Muscle layer of colon (tissue), 2 donors: Measurements from ENCODE around the gene COL5A2.

Source experiments
- H3K27ac ChIP-seq: one replicate; pipeline ENCODE4 v1.7.0; 2013; ENCODE audit warnings: low read depth, mild to moderate bottlenecking, low read length, moderate library complexity
- H3K27me3 ChIP-seq, 2 donors: one replicate each; pipeline ENCODE4 v1.7.0; 2013; ENCODE audit warnings: low read length in 2 of 2, mild to moderate bottlenecking in 2 of 2; ENCODE audit not compliant: insufficient read depth in 2 of 2, control insufficient read depth in 1 of 2
- H3K36me3 ChIP-seq: one replicate; pipeline ENCODE4 v1.7.0; 2013; ENCODE audit warnings: mild to moderate bottlenecking, low read length; ENCODE audit not compliant: insufficient read depth
- H3K4me1 ChIP-seq: one replicate; pipeline ENCODE4 v1.7.0; 2013; ENCODE audit warnings: mild to moderate bottlenecking, low read length; ENCODE audit not compliant: insufficient read depth
- H3K4me3 ChIP-seq, 2 donors: one replicate each; pipeline ENCODE4 v1.7.0; 2013; ENCODE audit warnings: low read length in 2 of 2, low read depth in 1 of 2, mild to moderate bottlenecking in 1 of 2, moderate library complexity in 1 of 2
- H3K9ac ChIP-seq: one replicate; pipeline ENCODE4 v1.7.0; 2013; ENCODE audit warnings: low read length
- H3K9me3 ChIP-seq: one replicate; pipeline ENCODE4 v1.7.0; 2013; ENCODE audit warnings: mild to moderate bottlenecking, low read length
- donor health status: abdominal sarcoma.
- donor health status: Adenocarcinoma of cecum.

Gene COL5A2

DNA sequence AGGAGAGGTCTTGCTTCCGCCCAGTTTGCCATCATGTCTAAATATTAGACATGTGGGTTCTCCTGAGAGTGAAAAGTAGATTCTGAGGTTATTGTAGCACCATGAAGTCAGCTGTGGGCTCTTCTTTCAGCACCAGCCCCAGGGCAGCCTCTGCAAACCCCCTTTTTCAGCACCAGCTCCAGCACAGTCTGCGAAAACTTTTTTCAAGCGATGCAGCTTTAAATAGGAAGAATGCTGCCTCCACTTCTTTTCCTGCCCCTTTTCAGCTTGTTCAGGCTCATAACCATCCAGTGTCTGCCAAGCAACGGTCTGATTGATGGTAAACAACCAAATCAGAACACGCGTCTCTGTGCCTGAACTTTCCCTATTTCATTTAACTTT is at the start of gene COL5A2:
COL5A2 (minus strand) TSS at position 192 of the 381 bp plus-strand sequence; CDS start at position 35, 157 bp downstream.
- H3K36me3 ChIP-seq: no peaks in the 10 kb centered on the region
- peak within 1 kb of the TSS; percentile 66 for H3K9ac ChIP-seq

DNA sequence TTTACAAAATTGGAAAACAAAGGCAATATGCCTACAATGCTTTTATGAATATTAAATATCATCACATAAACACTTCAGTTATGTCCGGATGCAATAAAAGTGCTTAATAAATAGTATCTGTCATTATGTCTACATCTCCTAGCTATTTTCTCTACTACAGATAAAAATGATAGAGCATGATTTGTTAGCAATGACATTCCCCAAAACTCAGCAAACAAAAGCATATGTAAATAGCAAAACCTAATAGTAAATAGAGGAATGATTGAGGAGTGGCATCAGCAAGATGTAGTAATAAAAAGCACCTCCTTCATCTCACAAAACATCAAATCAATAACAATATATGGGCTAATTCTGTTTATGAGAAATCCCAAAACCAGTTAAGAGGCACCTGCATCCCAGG is 46.5 kb upstream of the COL5A2 start:
- H3K9ac ChIP-seq: no peak overlapping the region
- peaks cover 12% of the 10 kb centered on the region for H3K4me1 ChIP-seq
- no peaks in the 10 kb centered on the region for H3K36me3 ChIP-seq
- H3K4me3 ChIP-seq: no peak overlapping the region
- H3K9me3 ChIP-seq: no peaks in the 10 kb centered on the region
- H3K27me3 ChIP-seq: no peaks in the 10 kb centered on the region
- no peak overlapping the region for H3K27ac ChIP-seq

More for the DNA sequence above, at the start of gene COL5A2:
- H3K4me1 ChIP-seq: peaks cover 12% of the 10 kb centered on the region
- H3K27ac ChIP-seq: peak within 1 kb of the TSS; percentile 91
- H3K4me3 ChIP-seq: peak within 1 kb of the TSS; percentile 78 to 79
- no peaks in the 10 kb centered on the region for H3K27me3 ChIP-seq
- H3K9me3 ChIP-seq: no peaks in the 10 kb centered on the region

DNA sequence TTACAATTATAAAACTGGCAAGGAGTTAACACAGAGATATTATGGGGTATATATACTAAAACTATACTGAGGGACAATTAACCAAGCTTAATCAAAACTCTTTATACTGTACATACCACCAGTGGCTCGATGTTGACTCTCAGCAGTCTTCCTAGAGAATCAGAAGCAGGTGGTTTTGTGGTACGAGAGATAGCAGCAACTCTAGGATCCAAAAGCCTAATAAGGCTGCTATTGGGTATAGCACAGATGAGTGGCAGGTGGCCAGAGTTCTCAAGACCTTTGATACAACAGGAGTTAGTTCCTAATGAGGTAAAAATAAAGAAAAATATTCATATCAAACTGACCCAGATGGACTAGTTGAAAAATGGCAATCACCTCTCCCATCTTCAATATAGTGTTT is 45.5 kb upstream of the COL5A2 start:
- no peaks in the 10 kb centered on the region for H3K9me3 ChIP-seq
- H3K9ac ChIP-seq: no peak overlapping the region
- no peak overlapping the region for H3K27ac ChIP-seq

DNA sequence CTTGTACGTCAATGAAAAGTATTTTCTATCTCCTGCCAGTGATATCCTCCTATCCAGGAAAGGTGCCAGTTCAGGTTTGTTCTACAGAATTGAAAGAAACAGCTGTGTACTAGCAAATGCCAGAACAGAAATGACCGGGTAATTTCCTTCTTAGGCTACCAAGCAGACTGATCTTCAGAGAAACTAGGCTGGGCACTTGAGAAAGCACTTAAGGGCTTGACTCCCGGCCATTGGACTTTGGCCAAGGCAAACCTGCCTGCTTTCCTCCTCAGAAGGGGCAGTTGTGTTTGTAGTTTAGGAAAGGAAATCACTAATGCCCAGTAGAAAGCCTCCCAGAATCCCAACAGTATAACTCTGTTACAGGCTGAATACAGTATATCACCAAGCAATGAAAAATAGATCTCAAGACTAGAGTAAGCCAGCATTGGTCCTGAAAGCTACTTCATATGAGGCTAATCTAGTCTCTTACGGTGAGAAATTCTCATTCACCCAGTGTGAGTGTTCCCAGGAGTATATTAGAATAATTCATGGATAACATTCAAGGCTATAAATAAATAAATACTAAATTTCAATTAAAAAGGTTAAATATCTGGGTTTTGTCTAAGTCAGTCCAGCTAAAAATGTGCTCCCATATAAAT is 43.0 kb upstream of the COL5A2 start:
- Histone ChIP-seq H3K27me3 (no peaks in the 10 kb centered on the region), H3K9ac (no peak overlapping the region), H3K9me3 (no peaks in the 10 kb centered on the region)

More for the DNA sequence above, 45.5 kb upstream of the COL5A2 start:
- Histone ChIP-seq H3K36me3 (no peaks in the 10 kb centered on the region), H3K4me3 (no peak overlapping the region), H3K4me1 (peaks cover 12% of the 10 kb centered on the region), H3K27me3 (no peaks in the 10 kb centered on the region)

DNA sequence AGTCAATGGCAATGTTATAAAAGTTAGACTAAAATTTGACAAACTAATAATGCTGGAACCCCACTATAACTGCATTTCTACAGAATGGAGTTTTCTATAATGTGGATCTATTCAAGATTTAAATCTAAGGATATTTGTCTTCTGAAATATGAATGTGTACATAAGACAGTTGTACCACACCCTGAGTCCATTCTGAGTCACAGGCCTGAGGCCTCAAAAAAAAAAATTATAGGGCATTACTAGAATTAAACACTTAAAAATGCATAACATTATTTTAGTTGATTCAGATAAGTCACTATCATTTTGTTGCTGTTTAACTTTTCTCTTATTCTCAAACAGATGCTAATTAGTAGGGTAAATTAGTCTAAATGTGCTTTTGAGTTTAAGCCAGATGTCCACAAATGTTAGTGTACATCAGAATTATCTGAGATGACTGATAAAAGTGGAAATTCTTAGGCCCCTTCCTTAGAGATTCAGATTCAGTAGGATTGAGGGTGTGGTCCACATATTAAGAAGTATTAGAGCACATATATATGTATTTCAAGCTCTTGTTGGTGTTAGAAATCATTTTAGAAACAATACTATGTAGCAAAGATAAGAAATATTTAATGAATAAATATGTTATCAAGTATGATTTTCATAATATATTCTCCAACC is 42.4 kb upstream of the COL5A2 start:
- Histone ChIP-seq H3K27ac (no peak overlapping the region), H3K9ac (no peak overlapping the region), H3K4me3 (no peak overlapping the region), H3K9me3 (no peaks in the 10 kb centered on the region), H3K36me3 (no peaks in the 10 kb centered on the region), H3K4me1 (peaks cover 12% of the 10 kb centered on the region), H3K27me3 (no peaks in the 10 kb centered on the region)

More for the DNA sequence above, 43.0 kb upstream of the COL5A2 start:
- no peaks in the 10 kb centered on the region for H3K36me3 ChIP-seq
- peaks cover 12% of the 10 kb centered on the region for H3K4me1 ChIP-seq
- no peak overlapping the region for H3K4me3 ChIP-seq
- H3K27ac ChIP-seq: no peak overlapping the region

DNA sequence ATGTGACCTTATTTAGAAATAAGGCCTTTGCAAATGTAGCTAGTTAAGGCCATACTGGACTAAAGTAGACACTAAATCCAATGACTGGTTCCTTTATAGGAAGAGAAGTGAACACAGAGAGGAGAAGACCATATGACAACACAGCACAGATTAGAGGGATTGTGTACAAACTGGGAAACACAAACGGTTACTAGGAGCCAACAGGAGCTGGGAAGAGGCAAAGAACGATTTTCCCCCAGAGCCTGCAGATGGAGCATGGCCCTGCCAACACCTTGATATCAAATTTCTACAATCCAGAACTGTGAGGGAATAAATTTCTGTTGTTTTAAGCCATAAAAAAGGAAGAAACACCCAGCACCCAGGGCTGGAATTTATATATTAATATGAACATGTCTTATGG is 38.7 kb upstream of the COL5A2 start:
- no peak overlapping the region for H3K4me3 ChIP-seq
- no peak overlapping the region for H3K9ac ChIP-seq
- no peak overlapping the region for H3K27ac ChIP-seq
- no peaks in the 10 kb centered on the region for H3K9me3 ChIP-seq
- no peaks in the 10 kb centered on the region for H3K36me3 ChIP-seq
- H3K4me1 ChIP-seq: peaks cover 12% of the 10 kb centered on the region
- no peaks in the 10 kb centered on the region for H3K27me3 ChIP-seq

DNA sequence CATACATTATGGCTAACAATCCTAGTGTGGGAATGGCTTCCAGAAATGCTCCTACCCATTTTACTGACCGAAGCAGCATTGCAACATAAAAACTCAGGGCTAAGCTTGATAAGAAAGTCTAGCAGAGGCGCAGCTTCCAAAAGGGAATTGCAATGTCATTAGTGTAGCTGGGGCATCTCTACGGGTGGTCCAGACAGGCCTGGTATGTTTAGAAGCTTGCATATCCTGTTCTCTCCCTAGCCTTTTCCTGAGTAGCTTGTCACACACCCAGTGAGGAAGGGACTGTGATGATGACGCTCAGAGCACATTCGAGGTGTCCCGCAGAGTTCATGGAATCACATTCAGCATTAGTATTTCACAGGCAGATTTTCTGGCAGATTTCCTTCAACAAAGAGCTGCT is 38.0 kb upstream of the COL5A2 start:
- Histone ChIP-seq H3K36me3 (no peaks in the 10 kb centered on the region), H3K4me1 (peaks cover 10% of the 10 kb centered on the region), H3K27ac (no peak overlapping the region), H3K27me3 (no peaks in the 10 kb centered on the region), H3K4me3 (no peak overlapping the region), H3K9me3 (no peaks in the 10 kb centered on the region), H3K9ac (no peak overlapping the region)

DNA sequence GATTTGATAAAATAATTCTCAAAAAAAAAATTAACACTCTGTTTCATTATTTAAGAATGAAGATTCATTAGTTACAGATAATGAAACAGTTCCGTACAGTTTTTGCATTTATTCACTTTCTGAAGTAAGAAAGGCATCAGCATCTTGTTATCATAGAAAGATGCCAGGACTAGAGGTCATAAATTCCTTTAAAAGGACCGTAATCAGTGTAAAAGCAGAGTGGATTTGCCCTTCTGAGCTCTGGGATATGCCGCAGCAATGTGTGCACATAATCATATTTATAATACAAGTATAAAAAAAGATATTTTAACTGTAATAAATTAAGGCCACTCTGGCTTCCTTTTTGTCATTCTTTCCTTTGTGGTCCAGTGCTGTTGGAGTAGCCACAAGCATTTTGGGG is 37.5 kb upstream of the COL5A2 start:
- no peak overlapping the region for H3K4me3 ChIP-seq
- H3K9me3 ChIP-seq: no peaks in the 10 kb centered on the region
- no peaks in the 10 kb centered on the region for H3K36me3 ChIP-seq
- H3K27ac ChIP-seq: no peak overlapping the region
- H3K9ac ChIP-seq: no peak overlapping the region
- no peaks in the 10 kb centered on the region for H3K27me3 ChIP-seq
- peaks cover 5% of the 10 kb centered on the region for H3K4me1 ChIP-seq

DNA sequence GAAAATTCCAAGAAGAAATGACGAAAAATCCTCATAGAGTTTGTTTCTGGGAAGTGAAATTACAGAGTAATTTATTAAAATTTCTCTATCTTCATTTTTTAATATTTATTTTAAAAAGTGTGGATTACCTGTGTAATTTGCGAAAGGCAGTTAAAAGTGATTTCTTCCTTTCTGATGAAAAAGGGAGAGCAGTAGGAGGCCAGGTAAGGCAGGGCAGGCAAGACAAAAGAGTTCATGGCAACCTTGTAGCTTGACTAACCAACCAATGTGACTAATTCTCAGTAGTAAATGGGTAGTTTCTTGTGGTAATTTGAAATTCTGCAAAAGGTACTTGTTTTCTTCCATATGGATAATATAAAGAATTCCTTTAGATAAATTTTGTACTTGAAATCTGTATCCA is 34.9 kb upstream of the COL5A2 start:
- Histone ChIP-seq H3K4me1 (peaks cover 10% of the 10 kb centered on the region), H3K9me3 (no peaks in the 10 kb centered on the region), H3K27me3 (no peaks in the 10 kb centered on the region), H3K27ac (no peak overlapping the region), H3K4me3 (no peak overlapping the region), H3K9ac (no peak overlapping the region), H3K36me3 (no peaks in the 10 kb centered on the region)

DNA sequence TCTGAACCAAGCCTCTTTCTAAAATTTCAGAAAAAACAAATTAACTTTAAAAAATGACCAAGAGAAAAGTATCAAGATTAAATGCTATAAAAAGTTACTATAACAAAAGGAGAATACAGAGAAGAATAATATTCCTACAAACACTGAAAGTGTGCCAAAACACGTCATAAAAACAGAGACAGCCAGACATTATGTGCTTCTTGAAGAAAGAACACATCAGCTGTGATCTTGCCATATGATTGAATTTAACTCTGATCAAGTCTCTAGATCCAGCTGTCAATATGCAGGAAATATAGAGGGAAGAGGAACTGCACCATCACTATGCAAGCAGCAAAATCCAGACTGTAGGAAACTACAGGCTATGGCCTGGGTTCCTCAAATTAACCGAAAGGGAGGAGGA is 33.7 kb upstream of the COL5A2 start:
- H3K27ac ChIP-seq: no peak overlapping the region

DNA sequence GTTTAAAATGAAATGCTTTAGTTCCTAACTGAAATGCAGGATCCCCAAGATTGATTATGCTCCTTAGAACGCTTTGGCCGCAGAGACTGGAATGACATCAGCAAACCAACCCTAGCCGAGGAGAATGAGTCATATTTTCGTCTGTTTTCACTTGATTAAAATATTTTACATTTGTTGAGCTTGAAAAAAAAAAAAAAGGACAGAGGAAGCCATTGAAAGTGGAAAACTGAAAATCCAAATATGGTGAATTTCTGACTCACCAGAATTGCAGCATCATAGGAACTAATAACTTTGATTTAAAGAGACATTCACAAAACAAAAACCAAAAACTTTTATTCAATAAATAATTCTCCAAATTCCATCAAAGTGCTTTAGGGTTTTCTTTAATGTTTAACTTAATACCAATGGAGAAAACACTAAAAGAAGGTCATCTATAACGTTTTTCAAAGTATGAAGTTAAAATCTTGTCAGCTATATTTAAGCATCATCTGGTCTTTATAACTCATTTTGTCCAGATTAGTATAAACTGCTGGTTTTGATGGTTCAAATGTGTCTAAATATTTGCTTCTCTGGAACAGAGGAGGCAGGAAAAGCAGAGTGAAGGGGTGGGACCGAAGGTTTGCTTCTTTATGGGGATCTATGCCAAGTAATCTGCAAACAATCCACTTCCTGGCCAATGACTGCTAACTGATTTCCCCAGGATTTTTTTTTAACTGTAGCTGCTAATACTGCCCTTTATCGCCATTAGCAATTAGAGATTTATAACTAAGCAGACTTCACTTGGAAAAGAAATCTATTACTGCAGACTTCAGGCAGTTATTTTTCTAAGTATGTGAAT is 30.9 kb upstream of the COL5A2 start:
- no peaks in the 10 kb centered on the region for H3K27me3 ChIP-seq
- no peaks in the 10 kb centered on the region for H3K9me3 ChIP-seq
- H3K4me3 ChIP-seq: peak overlapping the region in 1 of 2 donors; percentile 46
- peak overlapping the region; percentile 45 for H3K27ac ChIP-seq
- peaks cover 16% of the 10 kb centered on the region for H3K4me1 ChIP-seq
- H3K9ac ChIP-seq: peak overlapping the region; percentile 24
- no peaks in the 10 kb centered on the region for H3K36me3 ChIP-seq

More for the DNA sequence above, 33.7 kb upstream of the COL5A2 start:
- Histone ChIP-seq H3K9ac (no peak overlapping the region), H3K27me3 (no peaks in the 10 kb centered on the region), H3K9me3 (no peaks in the 10 kb centered on the region), H3K36me3 (no peaks in the 10 kb centered on the region), H3K4me1 (peaks cover 16% of the 10 kb centered on the region), H3K4me3 (no peak overlapping the region)
